Fibroblast of lung (primary cell): ENCODE data around the gene STRA6. TPM values are rescaled to one million over a fixed set of nuclear protein-coding genes. Genes with fewer than 3 reads are reported as not detected.

Source experiments
- DNase-seq, 2 donors: peaks; one replicate each; pipeline versions ENCODE4 v3.0.0 to v3.0.0-alpha.2; 2010; ENCODE audit warnings: low read depth in 2 of 2
- H2AFZ ChIP-seq: 2 replicates; pipeline ENCODE4 v1.5.1; 2012; ENCODE audit warnings: low read length, control low read depth, inconsistent platforms
- H3K27ac ChIP-seq: 2 replicates; pipeline ENCODE4 v1.5.1; 2011; ENCODE audit warnings: low read length, control low read depth; ENCODE audit not compliant: insufficient read depth
- H3K27me3 ChIP-seq: 2 replicates; pipeline ENCODE4 v1.5.1; 2011; ENCODE audit warnings: mild to moderate bottlenecking, low read length; ENCODE audit not compliant: control insufficient read depth, insufficient read depth
- H3K36me3 ChIP-seq: 2 replicates; pipeline ENCODE4 v1.5.1; 2011; ENCODE audit warnings: low read length; ENCODE audit not compliant: control insufficient read depth, insufficient read depth
- H3K4me1 ChIP-seq: 2 replicates; pipeline ENCODE4 v1.5.1; 2011; ENCODE audit warnings: low read length; ENCODE audit not compliant: control insufficient read depth, insufficient read depth; ENCODE audit errors: extremely low read depth
- H3K4me2 ChIP-seq: 2 replicates; pipeline ENCODE4 v1.5.1; 2011; ENCODE audit warnings: low read length, control low read depth; ENCODE audit not compliant: insufficient read depth; ENCODE audit errors: extremely low read depth
- H3K4me3 ChIP-seq, 4 experiments: fragments of 200-600 bp in 1 of 4; sonication (generic) in 1 of 4; replicated peaks in 1 of 4; 2 replicates each; pipeline ENCODE4 v1.5.1; 2011 to 2016; ENCODE audit warnings: low read length in 4 of 4, low read depth in 3 of 4, mild to moderate bottlenecking in 3 of 4, control low read depth in 2 of 4, inconsistent platforms in 1 of 4, mixed read lengths in 1 of 4; ENCODE audit not compliant: insufficient read depth in 1 of 4; ENCODE audit errors: control extremely low read depth in 1 of 4
- H3K79me2 ChIP-seq: 2 replicates; pipeline ENCODE4 v1.5.1; 2012; ENCODE audit warnings: mild to moderate bottlenecking, low read length, inconsistent platforms; ENCODE audit not compliant: control insufficient read depth, insufficient read depth
- H3K9ac ChIP-seq: 2 replicates; pipeline ENCODE4 v1.5.1; 2011; ENCODE audit warnings: mild to moderate bottlenecking, low read length, control low read depth; ENCODE audit not compliant: insufficient read depth
- H3K9me3 ChIP-seq: 2 replicates; pipeline ENCODE4 v1.5.1; 2012; ENCODE audit warnings: low read depth, low read length; ENCODE audit not compliant: control insufficient read depth, insufficient read depth
- H4K20me1 ChIP-seq: 2 replicates; pipeline ENCODE4 v1.5.1; 2011; ENCODE audit warnings: low read length; ENCODE audit not compliant: control insufficient read depth, insufficient read depth; ENCODE audit errors: extremely low read depth
- CTCF ChIP-seq, 2 donors: IDR thresholded peaks in 1 of 2; conservative IDR thresholded peaks in 1 of 2; 1 replicate in 1 of 2; 2 replicates in 1 of 2; pipeline ENCODE4 v1.5.1; 2011 to 2012; ENCODE audit warnings: low read length in 2 of 2, control low read depth in 1 of 2, inconsistent platforms in 1 of 2, low read depth in 1 of 2, mild to moderate bottlenecking in 1 of 2
- EZH2 ChIP-seq: IDR thresholded peaks from 2 replicates; pipeline ENCODE4 v1.5.1; 2012; ENCODE audit warnings: low read length, control low read depth, mild to moderate bottlenecking; ENCODE audit errors: missing control alignments
- polyA plus RNA-seq, 2 donors: library from polyadenylated mRNA; depleted of rRNA in 1 of 2; stranded (reverse) in 1 of 2; unstranded in 1 of 2; fragments of >200 nt; gene quantifications; 2 replicates each; pipeline ENCODE4 v1.2.1, GENCODE V29; 2011 to 2012; ENCODE audit warnings: missing spikeins in 1 of 2
- total RNA-seq: library from RNA; depleted of rRNA; stranded (reverse); fragments of >200 nt; gene quantifications from 2 replicates; pipeline ENCODE4 v1.2.1, GENCODE V29; 2014

The STRA6 gene
- total and polyA plus RNA-seq, 2 donors (not counting 1 experiment from before 2014, with no cell fraction given) = 0.17 TPM; not detected in 1

- TF ChIP-seq EZH2 (no peak), CTCF (conservative IDR thresholded peaks at IDR 0.05 in 1 of 2, IDR thresholded peaks at IDR 0.05 in 1 of 2; ENCODE audit: low read depth in 1 of 2, low read length in 2 of 2) (no peak)
- Histone ChIP-seq H3K9me3 (no peaks in the 10 kb centered on the region), H2AFZ (no peak overlapping the region), H3K4me3 (no peak overlapping the region), H3K79me2 (no peaks in the 10 kb centered on the region), H3K4me1 (no peaks in the 10 kb centered on the region), H4K20me1 (no peaks in the 10 kb centered on the region), H3K27me3 (peaks cover 3% of the 10 kb centered on the region), H3K36me3 (no peaks in the 10 kb centered on the region), H3K27ac (no peak overlapping the region), H3K9ac (no peak overlapping the region), H3K4me2 (no peak overlapping the region)
- DNase-seq = no peak
Measured at GRCh38 chr15:74185710-74186348, 16.8 kb downstream of the STRA6 start.

GRCh38 chr15:74184582-74185091 is 17.9 kb downstream of the STRA6 start:
- no peak overlapping the region for H3K27ac ChIP-seq
- H3K4me3 ChIP-seq = no peak overlapping the region
- no peak overlapping the region for H3K9ac ChIP-seq
- DNase-seq = no peak
- no peaks in the 10 kb centered on the region for H3K9me3 ChIP-seq
- H2AFZ ChIP-seq = no peak overlapping the region
- TF ChIP-seq EZH2 = no peak
- no peak for TF ChIP-seq CTCF (conservative IDR thresholded peaks at IDR 0.05 in 1 of 2, IDR thresholded peaks at IDR 0.05 in 1 of 2; ENCODE audit: low read depth in 1 of 2, low read length in 2 of 2)
- H3K4me1 ChIP-seq = peaks cover 8% of the 10 kb centered on the region
- H3K27me3 ChIP-seq = peaks cover 3% of the 10 kb centered on the region
- H3K36me3 ChIP-seq = no peaks in the 10 kb centered on the region
- H3K4me2 ChIP-seq = no peak overlapping the region
- H4K20me1 ChIP-seq = no peaks in the 10 kb centered on the region
- no peaks in the 10 kb centered on the region for H3K79me2 ChIP-seq

- Histone ChIP-seq H3K27ac (no peak overlapping the region), H4K20me1 (no peaks in the 10 kb centered on the region), H2AFZ (no peak overlapping the region), H3K36me3 (no peaks in the 10 kb centered on the region), H3K4me3 (no peak overlapping the region), H3K27me3 (peaks cover 3% of the 10 kb centered on the region), H3K9me3 (no peaks in the 10 kb centered on the region), H3K9ac (no peak overlapping the region), H3K79me2 (no peaks in the 10 kb centered on the region), H3K4me2 (no peak overlapping the region), H3K4me1 (peaks cover 27% of the 10 kb centered on the region)
- TF ChIP-seq CTCF (conservative IDR thresholded peaks at IDR 0.05 in 1 of 2, IDR thresholded peaks at IDR 0.05 in 1 of 2; ENCODE audit: low read depth in 1 of 2, low read length in 2 of 2) (no peak), EZH2 (no peak)
- DNase-seq = no peak
Measured at GRCh38 chr15:74182131-74182530, 20.5 kb downstream of the STRA6 start.
